IMR-90 (cell line): ENCODE measurements around the gene GLS. TPM values are rescaled to one million over a fixed set of nuclear protein-coding genes. Genes with fewer than 3 reads are reported as not detected.

Experiments
- ATAC-seq: fragments of 200-7000 bp; cut with Tn5 transposase; 2 replicates; pipeline ENCODE4 v1.9.1; 2020; ENCODE audit warnings: low read depth, mild to moderate bottlenecking, moderate library complexity
- BruUV-seq: library from RNA; stranded (reverse); fragments of 400-500 nt; replicated peaks from 2 replicates; lab custom pipeline; 2021; lab: Mats Ljungman, UMichigan
- CTCF ChIA-PET: fragments of 300-600 bp; formaldehyde crosslinking; extraction: SDS; loops from one replicate; lab custom pipeline; 2021; ENCODE audit warnings: antibody characterized with exemption; lab: Yijun Ruan, JAX
- POLR2A ChIA-PET: fragments of 300-600 bp; sonication (Branson Sonifier 250); formaldehyde crosslinking; loops from one replicate; lab custom pipeline; 2022; ENCODE audit warnings: antibody characterized with exemption; ENCODE audit not compliant: unreplicated experiment; lab: Charles Lee
- DNase-seq: peaks from one replicate; pipeline ENCODE4 v3.0.0; 2013
- H2AFZ ChIP-seq: replicated peaks from 2 replicates; pipeline ENCODE3; 2013; ENCODE audit warnings: low read length, mild to moderate bottlenecking; ENCODE audit not compliant: poor library complexity
- H2AK5ac ChIP-seq: 2 replicates; pipeline ENCODE4 v1.6.1; 2013; ENCODE audit warnings: low read depth, low read length, inconsistent platforms
- H2AK9ac ChIP-seq: replicated peaks from 2 replicates; pipeline ENCODE3; 2013; ENCODE audit warnings: mild to moderate bottlenecking, low read depth, low read length, moderate library complexity; ENCODE audit not compliant: poor library complexity
- H2BK120ac ChIP-seq: 2 replicates; pipeline ENCODE4 v1.6.1; 2013; ENCODE audit warnings: low read depth, low read length, inconsistent platforms
- H2BK15ac ChIP-seq: 3 replicates; pipeline ENCODE4 v1.6.1; 2013; ENCODE audit warnings: low read depth, low read length, inconsistent platforms
- H2BK20ac ChIP-seq: 2 replicates; pipeline ENCODE4 v1.6.1; 2013; ENCODE audit warnings: low read depth, mild to moderate bottlenecking, inconsistent platforms, low read length, moderate library complexity
- H2BK5ac ChIP-seq: 2 replicates; pipeline ENCODE4 v1.6.1; 2013; ENCODE audit warnings: mild to moderate bottlenecking, low read depth, low read length, inconsistent platforms; ENCODE audit not compliant: poor library complexity, severe bottlenecking
- H3K14ac ChIP-seq: replicated peaks from 2 replicates; pipeline ENCODE4 v1.6.1; 2013; ENCODE audit warnings: low read depth, low read length, inconsistent platforms
- H3K18ac ChIP-seq: 2 replicates; pipeline ENCODE4 v1.6.1; 2013; ENCODE audit warnings: low read depth, low read length, control low read depth
- H3K23ac ChIP-seq: 2 replicates; pipeline ENCODE4 v1.6.1; 2013; ENCODE audit warnings: low read depth, low read length, inconsistent platforms
- H3K27ac ChIP-seq: 2 replicates; pipeline ENCODE4 v1.5.1; 2013; ENCODE audit warnings: mild to moderate bottlenecking, control low read depth, low read length; ENCODE audit not compliant: insufficient read depth
- H3K27me3 ChIP-seq: 2 replicates; pipeline ENCODE4 v1.6.1; 2013; ENCODE audit warnings: low read length; ENCODE audit not compliant: control insufficient read depth, insufficient read depth
- H3K36me3 ChIP-seq: 2 replicates; pipeline ENCODE4 v1.6.1; 2013; ENCODE audit warnings: low read length, mixed read lengths; ENCODE audit not compliant: control insufficient read depth, insufficient read depth
- H3K4ac ChIP-seq: 2 replicates; pipeline ENCODE4 v1.6.1; 2013; ENCODE audit warnings: low read depth, low read length, inconsistent platforms
- H3K4me1 ChIP-seq: 2 replicates; pipeline ENCODE4 v1.6.1; 2013; ENCODE audit warnings: low read length, mixed read lengths; ENCODE audit not compliant: control insufficient read depth, insufficient read depth
- H3K4me2 ChIP-seq: 2 replicates; pipeline ENCODE4 v1.6.1; 2013; ENCODE audit warnings: low read depth, mild to moderate bottlenecking, control low read depth, low read length, moderate library complexity
- H3K4me3 ChIP-seq: 2 replicates; pipeline ENCODE4 v1.5.1; 2013; ENCODE audit warnings: low read depth, mild to moderate bottlenecking, control low read depth, low read length, moderate library complexity; ENCODE audit not compliant: insufficient read depth
- H3K56ac ChIP-seq: 2 replicates; pipeline ENCODE4 v1.6.1; 2013; ENCODE audit warnings: low read length, inconsistent platforms; ENCODE audit not compliant: insufficient read depth; ENCODE audit errors: extremely low read depth
- H3K79me1 ChIP-seq, 2 experiments: 2 replicates each; pipeline ENCODE4 v1.6.1; 2013; ENCODE audit warnings: low read length in 2 of 2, inconsistent platforms in 1 of 2, low read depth in 1 of 2
- H3K9ac ChIP-seq: 2 replicates; pipeline ENCODE4 v1.6.1; 2013; ENCODE audit warnings: low read depth, low read length, control low read depth
- H3K9me1 ChIP-seq: 2 replicates; pipeline ENCODE4 v1.6.1; 2013; ENCODE audit warnings: low read length, inconsistent platforms; ENCODE audit not compliant: insufficient read depth
- H3K9me3 ChIP-seq: 2 replicates; pipeline ENCODE4 v1.6.1; 2013; ENCODE audit warnings: low read length; ENCODE audit not compliant: control insufficient read depth, insufficient read depth
- H4K20me1 ChIP-seq: 2 replicates; pipeline ENCODE4 v1.6.1; 2013; ENCODE audit warnings: low read length, inconsistent platforms; ENCODE audit not compliant: insufficient read depth
- H4K5ac ChIP-seq: 2 replicates; pipeline ENCODE4 v1.6.1; 2013; ENCODE audit warnings: mild to moderate bottlenecking, low read depth, low read length, control low read depth
- H4K8ac ChIP-seq, 2 experiments: 2 replicates each; pipeline ENCODE4 v1.6.1; 2013; ENCODE audit warnings: low read depth in 2 of 2, low read length in 2 of 2, control low read depth in 1 of 2, inconsistent platforms in 1 of 2
- H4K91ac ChIP-seq: 2 replicates; pipeline ENCODE4 v1.6.1; 2013; ENCODE audit warnings: low read depth, low read length, inconsistent platforms; ENCODE audit not compliant: insufficient read depth
- BHLHE40 ChIP-seq: fragments of 150-350 bp; IDR thresholded peaks from 2 replicates; pipeline ENCODE4 v1.6.1; 2016; ENCODE audit warnings: mild to moderate bottlenecking, low read depth, low read length
- CEBPB ChIP-seq: IDR thresholded peaks from 2 replicates; pipeline ENCODE4 v1.6.1; 2012; ENCODE audit warnings: low read depth, low read length, improper control_type of control experiment
- CHD1 ChIP-seq: IDR thresholded peaks from 2 replicates; pipeline ENCODE4 v1.6.1; 2012; ENCODE audit warnings: low read depth, low read length, improper control_type of control experiment
- CTCF ChIP-seq: conservative IDR thresholded peaks from 2 replicates; pipeline ENCODE4 v1.5.1; 2012; ENCODE audit warnings: mild to moderate bottlenecking, low read depth, low read length, improper control_type of control experiment
- ELK1 ChIP-seq: fragments of 150-350 bp; IDR thresholded peaks from 2 replicates; pipeline ENCODE4 v1.6.1; 2016; ENCODE audit warnings: low read depth, mild to moderate bottlenecking, low read length, moderate library complexity, borderline replicate concordance
- FOS ChIP-seq: fragments of 150-350 bp; IDR thresholded peaks from 2 replicates; pipeline ENCODE4 v1.6.1; 2016; ENCODE audit warnings: low read depth, low read length
- MAFK ChIP-seq: IDR thresholded peaks from 2 replicates; pipeline ENCODE4 v1.6.1; 2012; ENCODE audit warnings: low read depth, low read length, improper control_type of control experiment
- MAZ ChIP-seq: IDR thresholded peaks from 2 replicates; pipeline ENCODE4 v1.6.1; 2012; ENCODE audit warnings: low read depth, mild to moderate bottlenecking, low read length, improper control_type of control experiment, moderate library complexity, borderline replicate concordance
- MXI1 ChIP-seq: IDR thresholded peaks from 2 replicates; pipeline ENCODE4 v1.6.1; 2012; ENCODE audit warnings: low read depth, mild to moderate bottlenecking, low read length, moderate library complexity, borderline replicate concordance
- NFE2L2 ChIP-seq: fragments of 150-350 bp; IDR thresholded peaks from 2 replicates; pipeline ENCODE4 v1.6.1; 2016; ENCODE audit warnings: low read depth, mild to moderate bottlenecking, low read length
- POLR2A ChIP-seq: IDR thresholded peaks from 2 replicates; pipeline ENCODE4 v1.6.1; 2012; ENCODE audit warnings: mild to moderate bottlenecking, low read depth, low read length
- RAD21 ChIP-seq: IDR thresholded peaks from 2 replicates; pipeline ENCODE4 v1.6.1; 2012; ENCODE audit warnings: low read length, improper control_type of control experiment
- RCOR1 ChIP-seq: IDR thresholded peaks from 2 replicates; pipeline ENCODE4 v1.6.1; 2012; ENCODE audit warnings: mild to moderate bottlenecking, low read length, improper control_type of control experiment; ENCODE audit not compliant: insufficient replicate concordance
- RFX5 ChIP-seq: IDR thresholded peaks from 2 replicates; pipeline ENCODE4 v1.8.0; 2012; ENCODE audit warnings: low read depth, mild to moderate bottlenecking, low read length, moderate library complexity
- SMC3 ChIP-seq: fragments of 150-350 bp; IDR thresholded peaks from 2 replicates; pipeline ENCODE4 v1.6.1; 2016; ENCODE audit warnings: low read depth, mild to moderate bottlenecking, antibody characterized with exemption, low read length, moderate library complexity
- USF2 ChIP-seq: fragments of 150-350 bp; IDR thresholded peaks from 2 replicates; pipeline ENCODE4 v1.6.1; 2017; ENCODE audit warnings: mild to moderate bottlenecking, antibody characterized with exemption, low read length, low read depth
- WGBS, 2 experiments: methylation state at CpG; one replicate each; pipeline versions ENCODE4 v1.1.5 to v1.1.7; 2013; ENCODE audit warnings: missing lambda C conversion rate in 2 of 2; ENCODE audit not compliant: insufficient read length in 1 of 2; ENCODE audit errors: extremely low coverage in 2 of 2; 5-methylcytosine and 5-hydroxymethylcytosine counted together
- dilution Hi-C: fragments of 300-500 bp; cut with HindIII; formaldehyde crosslinking; loops from one replicate; pipeline ENCODE4 v1.14.3; 2018; ENCODE audit warnings: low sequenced_read_pairs; ENCODE audit not compliant: unreplicated experiment
- in situ Hi-C: fragments of 300-500 bp; cut with MboI; formaldehyde crosslinking; loops from 3 replicates; pipeline ENCODE4 v1.14.3; 2019; ENCODE audit warnings: low sequenced_read_pairs, inconsistent platforms, mixed read lengths
- intact Hi-C: fragments of 100-400 bp; cut with micrococcal nuclease; formaldehyde crosslinking; loops from 2 replicates; pipeline ENCODE4 v1.10.0; 2022
- polyA plus RNA-seq, 3 experiments: library from polyadenylated mRNA; depleted of rRNA; stranded (reverse); fragments of >200 nt; gene quantifications; 2 replicates each; pipeline ENCODE4 v1.2.3, GENCODE V29; 2012; ENCODE audit warnings: low replicate concordance in 1 of 3
- total RNA-seq: library from RNA; depleted of rRNA; stranded (reverse); fragments of >200 nt; gene quantifications from 2 replicates; pipeline ENCODE4 v1.2.3, GENCODE V29; 2012

Gene GLS
- total and polyA plus RNA-seq, 2 of the 4 experiments (the other 2 are of a cell fraction), result 87.5 to 130 TPM

- H3K18ac ChIP-seq, result no peak overlapping the region
- CTCF ChIA-PET, result no interaction called here
- in situ Hi-C loops, result no loop called here
- H2AK5ac ChIP-seq, result no peak overlapping the region
- dilution Hi-C loops, result no loop called here
- POLR2A ChIA-PET, result no interaction called here
- H3K9me3 ChIP-seq, result no peaks in the 10 kb centered on the region
- H3K27me3 ChIP-seq, result no peaks in the 10 kb centered on the region
- no peak overlapping the region for H3K9ac ChIP-seq
- no peak overlapping the region for H3K4me3 ChIP-seq
- no peak overlapping the region for H3K4ac ChIP-seq
- no peak overlapping the region for H4K5ac ChIP-seq
- 75% methylated on average over 2 of the region's 7 CpGs; no CpG with 5 or more reads in 1 of the 2 experiments for WGBS, 2 experiments
- H2AFZ ChIP-seq, result no peak overlapping the region
- no peak overlapping the region for H2BK5ac ChIP-seq
- no peaks in the 10 kb centered on the region for H3K4me1 ChIP-seq
- no peak overlapping the region for H3K4me2 ChIP-seq
- H3K9me1 ChIP-seq, result peaks cover 2% of the 10 kb centered on the region; the same call in 1 of the 2 replicates
- H4K91ac ChIP-seq, result no peak overlapping the region
- H2BK15ac ChIP-seq, result no peak overlapping the region
- no peak overlapping the region for H3K27ac ChIP-seq
- H4K8ac ChIP-seq, result no peak overlapping the region
- H3K14ac ChIP-seq, result no peak overlapping the region
- TF ChIP-seq MAFK (no peak), CHD1 (no peak), MXI1 (no peak), SMC3 (no peak), CTCF (no peak), CEBPB (no peak), FOS (no peak), MAZ (no peak), NFE2L2 (no peak), RCOR1 (no peak), RFX5 (no peak), USF2 (no peak), POLR2A (no peak), RAD21 (no peak), BHLHE40 (no peak), ELK1 (no peak)
- H4K20me1 ChIP-seq, result 0 out of 2 replicates have a peak, but pooled peaks cover 4% of the 10 kb centered on the region
- H2BK120ac ChIP-seq, result no peak overlapping the region
- ATAC-seq (no peak), DNase-seq (no peak)
- no TSS peak for BruUV-seq
- intact Hi-C loops, result no loop called here
- H2BK20ac ChIP-seq, result no peak overlapping the region
- peaks cover 6 to 21% of the 10 kb centered on the region in 2 experiments; a peak in 3 of 4 replicates for H3K79me1 ChIP-seq
- H3K56ac ChIP-seq, result no peak overlapping the region
- peaks cover 60% of the 10 kb centered on the region for H3K36me3 ChIP-seq
- H2AK9ac ChIP-seq, result no peak overlapping the region
- H3K23ac ChIP-seq, result no peak overlapping the region
These were observed 118.4 kb downstream of the GLS start for GRCh38 chr2:190999058-190999457.
